Posterior vena cava (tissue), 2 donors: ENCODE results near the gene VMA21. TPM values are rescaled to one million over a fixed set of nuclear protein-coding genes. Genes with fewer than 3 reads are reported as not detected.

Experiments
- DNase-seq: peaks from one replicate; pipeline ENCODE4 v3.0.0-alpha.2; 2020; ENCODE audit warnings: low spot score
- intact Hi-C, 2 donors: fragments of 100-400 bp; cut with DNase I; formaldehyde crosslinking; loops; one replicate each; pipeline versions ENCODE4 v1.14.1 to v1.14.2; 2022 to 2023
- total RNA-seq, 2 donors: library from RNA; stranded (reverse); fragmentation: NEBNext Ultra II Directional; extraction: Animal tissue kit (Norgen Biotek cat#: 25700); gene quantifications; one replicate each; pipeline ENCODE4 v1.2.1, GENCODE V29; 2021
- donor health status: DM: yes; HTN: yes; CAD: no.
- donor health status: DM: yes; HTN: yes; CAD: no.

The VMA21 gene
- total RNA-seq, 2 donors from 2014 or later = 24.8 to 25.1 TPM

GRCh38 chrX:151458824-151459223 is 61.8 kb downstream of the VMA21 start:
- intact Hi-C loops = no loop called here
- DNase-seq = no peak

Other genes starting within 250 kb of the VMA21 start
- not detected for gene GPR50, start 220.6 kb upstream of the VMA21 start, total RNA-seq
- gene PASD1, start 166.5 kb downstream of the VMA21 start, total RNA-seq = not detected